HG03565 (cell line): ENCODE data around the gene RSU1.

Experiments
- ATAC-seq: cut with Tn5 transposase; IDR thresholded peaks from one replicate; pipeline ENCODE4 v1.9.1; 2021; ENCODE audit warnings: mild to moderate bottlenecking, moderate library complexity; ENCODE audit not compliant: unreplicated experiment

Gene RSU1

DNA sequence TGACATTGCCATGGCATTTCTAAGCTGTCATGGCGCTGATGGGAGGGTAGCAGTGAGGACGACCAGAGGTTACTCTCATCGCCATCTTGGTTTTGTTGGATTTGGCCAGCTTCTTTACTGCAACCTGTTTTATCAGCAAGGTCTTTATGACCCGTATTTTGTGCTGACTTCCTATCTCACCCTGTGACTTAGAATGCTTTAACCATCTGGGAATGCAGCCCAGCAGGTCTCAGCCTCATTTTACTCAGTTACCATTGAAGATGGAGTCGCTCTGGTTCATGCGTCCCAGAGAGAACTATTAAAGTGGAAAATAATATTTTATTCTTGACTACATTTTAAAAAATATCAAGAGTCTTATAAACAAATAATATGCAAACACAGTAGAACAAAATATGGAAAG is 131.7 kb downstream of the RSU1 start:
- no peak for ATAC-seq

DNA sequence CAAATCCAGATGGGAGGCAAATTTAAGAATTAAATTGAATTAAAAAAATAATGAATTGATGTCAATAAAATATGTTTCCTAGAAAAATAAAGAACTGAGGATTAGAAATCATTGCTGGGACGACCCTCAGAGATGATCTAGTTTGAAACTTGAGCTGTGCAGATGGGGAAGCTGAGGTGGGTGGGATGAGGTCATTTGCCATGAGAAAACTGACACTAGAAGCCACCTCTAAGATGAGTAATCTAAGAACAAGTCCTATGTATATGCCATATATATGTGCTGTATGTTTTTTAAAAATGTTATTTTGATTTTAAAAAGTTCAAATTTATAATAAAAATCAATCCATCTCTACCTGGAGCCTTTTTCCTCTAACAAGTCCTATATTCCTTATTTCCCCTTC is 135.7 kb downstream of the RSU1 start:
- ATAC-seq = no peak

DNA sequence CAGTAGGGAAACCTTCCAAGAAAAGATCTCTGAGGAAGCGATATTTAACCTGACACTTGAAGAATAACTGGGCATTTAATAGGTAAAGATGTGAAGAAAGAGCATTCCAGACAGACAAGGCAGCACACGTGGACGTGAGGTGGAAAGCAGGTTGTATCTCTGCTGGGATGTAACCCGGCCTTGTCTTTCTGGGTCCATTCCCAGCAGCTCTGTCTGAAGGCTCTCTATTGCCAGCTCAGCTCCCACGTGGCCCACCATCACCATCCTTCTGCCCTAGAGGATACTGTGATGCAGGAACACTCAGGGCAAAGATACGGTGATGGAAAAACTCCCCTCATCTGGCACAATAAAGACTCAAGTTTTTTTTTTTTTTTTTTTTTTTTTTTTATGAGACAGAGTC is 137.7 kb downstream of the RSU1 start:
- ATAC-seq = no peak

DNA sequence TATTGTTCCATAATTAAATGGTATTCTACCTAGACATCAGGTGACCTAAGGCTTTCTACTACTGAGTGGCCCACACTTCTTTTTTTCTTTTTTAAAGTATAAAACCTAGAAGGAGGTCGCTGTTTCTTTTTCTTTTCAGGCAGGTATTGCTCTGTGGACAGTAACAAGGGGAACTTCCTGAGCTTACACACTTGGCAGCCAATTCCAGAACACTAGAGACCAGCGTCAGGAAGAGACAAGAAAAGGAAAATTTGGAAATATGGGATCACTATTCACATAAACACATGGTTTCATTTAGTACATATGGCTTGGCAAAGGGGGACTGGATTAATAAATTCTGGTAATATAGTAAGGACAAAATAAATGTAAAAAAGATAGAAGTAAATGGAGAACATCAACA is 141.9 kb downstream of the RSU1 start:
- no peak for ATAC-seq

DNA sequence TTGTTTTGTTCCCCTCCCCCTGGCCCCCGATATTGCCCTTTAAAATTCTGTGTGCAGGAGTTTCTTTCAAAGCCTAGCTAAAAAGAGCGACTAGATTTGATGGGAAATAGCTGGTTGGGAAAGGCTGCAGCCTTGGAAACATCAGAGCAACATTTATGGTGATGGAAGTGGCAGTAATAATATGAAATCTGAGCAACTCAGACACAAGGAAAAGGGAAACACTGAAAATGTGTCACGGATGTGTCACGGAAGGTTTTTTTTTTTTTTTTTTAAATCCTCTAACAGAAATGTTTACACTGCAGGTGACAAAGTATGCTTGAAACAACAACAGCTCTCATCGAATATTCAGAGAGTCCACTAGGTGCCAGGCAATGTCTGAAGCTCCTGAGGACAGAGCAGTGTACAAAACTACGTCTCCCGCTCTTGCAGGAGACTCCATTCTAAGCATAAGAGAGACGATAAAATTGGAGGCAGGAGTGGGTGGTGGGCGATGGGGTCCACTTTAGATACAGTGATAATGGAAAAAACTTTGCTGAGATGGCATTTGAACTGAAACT is 143.0 kb downstream of the RSU1 start:
- ATAC-seq = no peak

DNA sequence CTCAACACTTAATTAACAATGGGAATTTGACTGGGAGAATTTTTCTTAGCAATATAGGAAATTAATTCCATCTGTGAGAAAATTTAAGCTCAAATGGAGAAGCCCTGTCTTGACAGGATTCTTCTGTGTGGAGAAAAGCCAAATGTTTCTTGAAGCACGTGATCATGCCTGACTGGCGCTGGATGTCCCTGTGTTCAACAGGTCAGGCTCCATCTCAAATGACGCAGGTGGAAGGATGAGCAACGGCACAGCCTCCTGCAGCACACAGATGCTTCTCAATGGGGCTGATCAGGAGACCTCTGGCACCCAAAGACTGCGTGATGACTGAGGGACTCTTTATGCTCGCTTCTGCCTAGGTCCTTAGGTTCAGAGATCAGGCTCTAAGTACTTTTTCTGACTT is 143.8 kb downstream of the RSU1 start:
- ATAC-seq = no peak

DNA sequence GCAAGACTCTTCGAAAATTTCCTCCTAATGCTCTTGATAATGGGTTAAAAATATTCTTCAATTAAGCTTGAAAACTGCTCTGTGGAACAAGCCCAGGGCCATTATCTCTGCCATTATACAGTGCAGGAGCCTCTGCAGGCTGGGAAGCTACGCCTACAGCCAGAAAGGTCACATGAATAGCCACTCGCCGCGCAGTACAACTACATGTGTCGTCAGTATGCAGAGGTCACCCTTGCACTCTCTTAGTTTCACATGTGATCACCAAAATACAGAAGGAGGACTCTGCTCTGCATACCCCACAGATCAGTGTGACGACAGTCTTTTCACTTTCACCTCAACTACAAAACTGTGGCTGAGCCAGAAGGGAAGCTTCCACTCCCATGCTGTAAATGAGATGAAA is 153.8 kb downstream of the RSU1 start:
- no peak for ATAC-seq

DNA sequence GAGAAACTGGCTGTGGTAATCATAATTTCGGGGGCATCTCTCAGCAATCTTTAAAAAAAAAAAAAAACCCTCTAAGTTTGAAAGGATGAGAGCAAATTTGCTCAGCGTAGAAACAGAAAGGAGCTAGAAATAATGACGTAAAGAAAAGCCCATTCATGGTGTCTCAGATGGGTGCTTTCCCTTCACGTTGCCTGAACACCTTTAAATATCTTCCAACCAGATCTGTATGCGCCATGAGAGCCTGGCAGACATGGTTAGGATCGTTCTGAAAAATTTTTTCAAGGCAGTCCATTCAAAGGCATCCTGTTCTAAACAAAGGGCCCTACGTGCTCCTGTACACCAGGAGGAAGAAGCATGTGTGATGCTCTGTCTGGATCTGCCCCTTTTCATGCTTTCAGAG is 154.3 kb downstream of the RSU1 start:
- ATAC-seq = no peak

DNA sequence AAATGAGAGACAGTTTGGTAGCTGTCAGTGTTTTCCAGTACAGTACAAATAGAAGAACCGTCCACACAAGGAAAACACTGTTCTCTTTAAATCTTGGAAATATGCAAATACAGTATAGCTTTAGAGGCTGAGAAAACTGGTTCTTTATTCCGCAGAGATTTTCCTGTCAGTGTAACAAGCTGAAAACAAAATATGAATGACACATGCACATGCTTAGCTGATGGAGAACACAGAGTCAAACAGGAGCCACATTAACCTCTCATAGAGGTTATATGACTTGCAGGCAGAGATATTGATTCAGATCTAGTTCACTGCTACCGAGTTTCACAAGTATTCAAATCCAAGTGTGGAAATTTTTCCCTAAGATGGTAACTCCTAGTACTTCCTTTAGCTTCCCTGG is 160.3 kb downstream of the RSU1 start:
- no peak for ATAC-seq

DNA sequence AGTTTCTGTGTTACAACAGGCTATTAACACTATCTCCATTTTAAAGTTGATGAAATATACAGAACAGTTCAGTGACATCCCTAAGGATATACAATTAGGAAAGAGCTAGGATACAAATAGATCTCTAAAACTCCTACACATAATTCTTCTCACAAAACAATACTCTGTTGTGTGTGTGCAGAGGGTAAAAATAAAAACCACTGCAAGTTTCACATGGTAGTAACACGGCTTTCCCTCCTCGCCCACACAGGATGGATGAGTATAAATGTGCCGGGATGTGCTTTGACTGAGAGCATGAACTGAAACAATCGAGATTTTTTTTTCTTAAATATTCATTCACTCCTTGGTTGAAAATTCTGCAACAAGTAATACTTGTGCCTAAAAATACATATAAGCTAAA is 164.0 kb downstream of the RSU1 start:
- peak; percentile 74 for ATAC-seq

DNA sequence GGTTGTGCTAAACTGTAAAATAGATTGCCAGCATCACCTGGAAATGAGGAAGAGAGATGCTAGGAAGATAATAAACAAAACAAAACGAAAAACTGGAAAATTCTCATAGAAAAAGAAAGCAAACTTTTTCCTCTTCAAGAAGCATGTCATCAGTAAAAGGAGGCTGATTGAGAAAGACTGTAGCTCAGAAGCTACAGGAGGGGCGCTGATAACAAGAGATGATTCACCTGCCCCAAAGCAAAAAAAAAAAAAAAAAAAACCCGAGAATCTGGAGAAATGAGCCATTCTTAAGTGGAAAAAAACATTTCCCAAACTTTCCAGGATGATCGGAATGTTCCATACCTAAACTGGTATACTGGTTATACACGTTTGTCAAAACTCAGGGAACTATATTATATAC is 165.1 kb downstream of the RSU1 start:
- no peak for ATAC-seq

DNA sequence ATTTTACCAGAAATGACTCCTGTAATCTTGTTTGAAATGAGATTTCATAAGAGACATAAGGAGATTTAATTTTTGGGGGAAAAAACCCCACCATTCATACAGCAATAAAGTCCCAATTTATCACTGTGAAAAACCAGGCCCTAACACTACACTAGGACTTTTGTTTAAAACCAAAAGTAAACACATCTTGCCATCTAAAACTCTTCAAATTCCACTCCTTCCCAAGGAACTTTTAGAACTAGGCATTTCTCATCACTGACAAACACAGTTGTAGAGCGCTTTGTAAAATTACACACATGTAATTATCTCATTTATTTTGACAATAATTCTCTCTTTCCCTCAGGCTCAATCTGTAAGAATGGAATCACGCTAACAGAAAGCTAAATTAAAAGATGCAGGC is 167.5 kb downstream of the RSU1 start:
- no peak for ATAC-seq

DNA sequence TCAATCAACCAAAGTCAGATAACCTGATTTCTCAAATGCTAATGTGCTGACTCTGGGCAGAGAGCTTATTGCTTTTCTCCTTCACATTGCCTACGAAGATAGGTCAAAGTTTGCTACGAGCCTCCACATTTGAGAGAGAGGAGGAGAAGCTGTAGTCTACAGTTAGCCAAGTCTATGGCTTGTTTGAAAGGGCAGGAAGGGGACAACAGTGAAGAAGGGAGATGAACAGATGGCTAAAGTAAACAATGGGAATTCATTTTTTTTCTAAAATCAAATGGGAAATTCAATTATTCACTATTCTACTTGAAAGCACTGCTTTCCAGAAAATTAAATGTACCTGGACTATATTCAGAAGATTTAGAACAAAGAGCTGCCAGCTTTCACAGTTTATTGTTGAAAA is 168.9 kb downstream of the RSU1 start:
- ATAC-seq = no peak

DNA sequence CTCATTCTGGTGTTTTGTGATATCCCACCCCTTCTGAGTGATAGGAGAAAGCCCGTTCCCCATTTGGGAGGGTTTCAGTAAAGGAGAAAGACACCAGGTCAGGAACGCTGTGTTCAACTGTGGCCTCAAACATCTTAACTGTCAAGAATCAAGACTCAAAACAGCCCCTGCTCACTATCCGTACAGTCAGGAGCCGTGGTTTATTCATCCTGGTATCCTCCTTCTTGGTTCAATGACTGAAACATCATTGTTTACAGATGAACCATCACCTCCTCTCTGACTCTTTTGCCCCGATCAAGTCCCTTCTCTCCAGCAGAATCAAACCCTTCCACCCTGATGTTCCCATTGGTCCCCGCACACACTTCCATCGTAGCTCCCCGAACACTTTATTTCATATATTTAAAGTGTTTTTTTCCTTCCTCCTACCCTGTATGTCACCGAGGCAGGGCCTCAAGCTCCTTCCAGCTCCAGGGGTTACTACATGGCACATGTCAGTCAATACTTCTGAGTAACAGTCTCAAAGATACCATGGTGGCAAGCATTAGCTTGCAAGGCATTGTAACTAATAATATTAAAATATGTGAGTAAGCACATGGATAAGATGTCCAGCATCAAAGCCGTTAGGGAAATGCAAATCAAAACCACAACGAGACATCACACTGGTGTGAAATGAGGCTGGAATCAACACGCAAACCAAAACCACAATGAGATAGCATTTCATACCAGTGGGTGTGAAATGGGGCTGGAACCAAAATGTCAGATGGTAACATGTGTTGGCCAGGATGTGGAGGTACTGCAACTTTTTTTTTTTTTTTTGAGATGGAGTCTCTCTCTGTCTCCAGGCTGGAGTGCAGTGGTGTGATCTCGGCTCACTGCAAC is 170.8 kb downstream of the RSU1 start:
- no peak for ATAC-seq

DNA sequence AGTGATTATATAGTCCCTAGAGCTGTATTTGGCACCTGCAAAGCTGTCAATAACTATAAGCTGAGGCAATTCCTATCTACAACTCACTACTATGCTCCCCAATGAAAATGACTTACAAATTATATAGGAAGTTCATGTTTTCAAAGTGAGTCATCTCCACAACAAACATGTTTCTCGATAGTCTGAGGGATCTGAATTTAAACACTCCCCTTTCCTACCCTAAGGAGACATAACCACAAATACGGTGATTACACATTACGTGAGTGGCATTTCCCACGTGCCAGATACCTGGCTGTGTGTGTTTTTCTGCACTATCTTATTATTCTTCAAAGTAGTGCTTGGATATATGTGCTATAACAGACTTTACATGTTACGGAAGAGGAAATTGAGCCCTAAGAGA is 173.1 kb downstream of the RSU1 start:
- ATAC-seq = no peak

DNA sequence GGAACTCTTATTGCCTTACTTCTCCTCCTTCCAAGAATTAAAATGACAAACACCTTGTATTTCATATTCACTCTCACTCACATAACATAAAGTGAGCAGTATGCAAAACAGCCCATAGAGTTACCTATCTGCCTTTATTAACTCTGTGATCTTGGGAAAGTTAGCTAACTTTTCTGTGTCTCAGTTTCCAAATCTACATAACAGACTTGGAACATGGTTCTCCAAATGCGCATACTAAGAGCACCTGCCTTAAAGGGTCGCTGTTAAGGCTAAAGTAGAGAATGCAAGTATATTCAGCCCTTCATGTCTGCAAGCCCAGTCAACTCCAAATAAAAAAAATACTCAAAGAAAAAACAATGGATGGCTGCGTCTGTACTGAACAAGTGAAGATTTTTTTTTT is 173.7 kb downstream of the RSU1 start:
- ATAC-seq = no peak

DNA sequence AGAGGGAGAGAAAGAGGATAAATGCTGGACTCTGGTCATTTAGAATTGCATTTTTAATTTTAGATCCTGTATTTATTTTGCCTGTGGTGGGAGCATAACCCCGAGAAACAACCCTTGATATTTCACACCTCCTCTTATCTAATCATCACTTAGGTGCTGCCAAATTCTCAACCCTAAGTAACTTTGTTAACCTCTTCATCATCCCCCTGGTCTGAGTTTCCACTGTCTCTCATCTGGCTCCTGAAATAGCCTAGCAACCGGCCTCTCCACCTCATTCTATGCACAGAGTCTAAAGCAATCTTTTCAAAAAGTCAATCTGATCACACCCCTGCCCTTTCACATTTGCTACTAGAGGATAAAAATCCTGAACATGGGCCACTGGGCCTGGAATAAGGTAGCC is 177.1 kb downstream of the RSU1 start:
- ATAC-seq = no peak

DNA sequence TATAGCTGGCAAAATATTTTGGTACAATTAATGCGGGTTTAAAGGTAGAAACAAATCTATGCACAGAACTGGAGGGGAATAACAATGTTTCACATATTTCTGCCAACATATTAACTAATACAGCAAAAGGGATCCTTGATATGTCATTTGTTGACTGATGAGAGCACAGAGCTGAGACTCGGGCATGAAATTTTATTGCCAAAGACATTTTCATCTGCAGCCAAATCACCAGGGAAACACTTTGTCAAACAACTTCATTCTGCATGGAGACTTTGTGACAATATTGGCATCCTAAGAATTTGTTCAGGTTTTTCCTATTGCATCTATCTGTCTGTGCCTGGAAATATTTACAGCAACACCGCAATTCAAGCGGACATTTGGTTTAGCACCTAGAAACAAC is 177.8 kb downstream of the RSU1 start:
- no peak for ATAC-seq

DNA sequence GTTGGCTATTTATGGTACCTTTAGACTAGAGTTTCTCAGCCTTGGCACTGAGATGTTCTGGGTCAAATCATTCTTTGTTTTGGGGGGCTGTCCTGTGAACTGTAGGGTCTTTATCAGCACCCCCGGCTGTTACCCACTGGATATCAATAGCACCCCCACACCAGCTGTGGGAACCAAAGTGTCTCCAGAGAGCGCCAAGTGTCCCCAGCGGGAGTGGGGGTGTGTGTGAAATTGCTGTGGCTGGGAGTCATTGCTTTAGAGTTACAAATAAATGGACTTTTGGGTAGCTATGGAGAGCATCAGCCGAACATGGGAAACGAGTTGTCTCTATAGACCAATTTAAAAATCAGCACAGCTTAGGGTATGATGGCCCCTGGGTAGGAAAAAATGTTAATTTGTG is 184.2 kb downstream of the RSU1 start:
- ATAC-seq = no peak

DNA sequence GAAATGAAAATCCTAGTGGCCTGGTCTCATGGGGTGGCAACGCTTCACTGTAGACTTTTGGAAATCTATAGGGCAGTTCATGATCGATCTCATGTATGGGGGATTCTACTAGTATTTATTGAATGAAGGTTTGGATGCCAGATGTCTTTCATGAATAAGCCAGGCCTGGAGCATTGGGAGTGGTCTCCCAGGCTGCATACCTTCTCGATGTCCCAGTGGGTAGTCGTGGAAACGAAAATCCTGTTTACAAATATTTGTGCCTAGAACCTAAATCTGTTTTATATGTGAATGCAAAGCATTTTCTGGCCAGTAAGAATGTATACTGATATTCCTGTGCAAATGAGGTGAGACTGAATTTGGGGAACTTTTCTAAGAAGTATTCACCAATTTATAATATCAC is 190.5 kb downstream of the RSU1 start:
- no peak for ATAC-seq

DNA sequence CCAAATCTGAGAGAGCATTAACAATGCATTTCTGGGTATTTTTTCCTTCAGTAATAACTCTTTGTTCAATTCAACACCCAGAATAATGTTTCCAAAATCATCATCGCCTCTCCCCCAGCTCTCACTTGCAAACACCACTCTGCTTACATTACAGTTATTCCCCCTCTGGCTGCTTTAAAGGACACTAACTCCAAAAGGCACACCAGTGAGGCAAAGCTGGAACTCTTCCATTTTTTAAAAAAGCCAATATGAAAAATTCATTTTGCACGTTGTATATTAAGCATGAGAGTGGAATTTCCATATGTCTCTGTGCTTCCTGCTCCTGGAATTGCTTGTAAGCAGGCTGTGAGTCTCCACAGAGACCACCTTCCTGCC is 204.3 kb downstream of the RSU1 start:
- ATAC-seq = no peak

DNA sequence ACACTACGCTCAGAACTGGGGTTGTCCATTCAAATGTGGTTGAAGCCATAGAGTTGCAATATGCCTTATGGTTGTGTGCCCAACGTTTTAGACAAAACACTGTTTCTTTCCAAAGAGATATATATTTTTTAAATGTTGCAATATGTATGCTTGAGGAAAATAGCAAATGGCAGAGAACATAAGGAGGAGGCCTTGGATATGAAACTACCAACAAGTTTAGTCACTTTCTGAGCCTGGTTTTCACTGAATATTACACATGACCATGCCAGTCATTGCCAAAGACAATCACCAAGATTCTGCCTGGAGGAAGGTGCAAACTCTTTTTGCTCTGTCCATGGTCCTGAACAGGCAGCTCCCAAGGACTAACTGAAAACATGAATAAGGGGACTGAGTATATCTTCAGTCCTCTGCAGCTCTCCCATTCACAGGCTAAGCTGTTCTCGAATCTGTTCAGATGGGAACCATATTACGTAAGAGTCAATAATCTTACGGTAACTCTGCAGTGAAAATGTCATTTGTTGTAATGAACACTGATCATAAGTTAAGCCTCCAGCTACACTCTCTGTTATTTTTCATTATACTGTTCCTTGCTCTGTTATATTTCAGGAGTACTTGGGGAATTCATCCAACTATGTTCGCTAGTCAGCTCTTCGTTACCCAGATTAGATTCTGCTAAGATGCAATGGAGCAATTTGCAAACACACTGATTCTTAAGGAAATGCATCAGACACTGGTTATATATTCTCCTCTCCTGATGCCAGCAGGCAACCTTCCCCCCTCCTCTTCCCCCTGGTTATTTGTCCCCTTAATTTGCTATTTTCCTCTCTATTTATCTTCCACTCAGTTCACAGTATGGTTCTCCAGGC is 204.9 kb downstream of the RSU1 start:
- ATAC-seq = no peak
